Amniotic epithelial cell (primary cell): ENCODE results near the gene POLD4.

Experiments
- DNase-seq: peaks from one replicate; pipeline ENCODE4 v3.0.0-alpha.2; 2010; ENCODE audit warnings: low read depth

The POLD4 gene

GRCh38 chr11:67371189-67371910 is 18.0 kb upstream of the POLD4 start:
- DNase-seq, result peak; percentile 43

- peak; percentile 61 for DNase-seq
These were observed 17.2 kb upstream of the POLD4 start for GRCh38 chr11:67370351-67371076.

- DNase-seq, result peak; percentile 89
These were observed 16.5 kb upstream of the POLD4 start for GRCh38 chr11:67369801-67370284.

- no peak for DNase-seq
These were observed 15.9 kb upstream of the POLD4 start for GRCh38 chr11:67369275-67369674.

GRCh38 chr11:67368621-67369020 is 15.3 kb upstream of the POLD4 start:
- DNase-seq, result no peak

GRCh38 chr11:67367761-67368227 is 14.4 kb upstream of the POLD4 start:
- no peak for DNase-seq

GRCh38 chr11:67366961-67367760 is 13.8 kb upstream of the POLD4 start:
- DNase-seq, result peak; percentile 65

- peak; percentile 75 for DNase-seq
These were observed 13.2 kb upstream of the POLD4 start for GRCh38 chr11:67366546-67366945.

GRCh38 chr11:67365736-67366444 is 12.5 kb upstream of the POLD4 start:
- DNase-seq, result no peak

- no peak for DNase-seq
These were observed 11.7 kb upstream of the POLD4 start for GRCh38 chr11:67364783-67365722.

GRCh38 chr11:67364169-67364568 is 10.8 kb upstream of the POLD4 start:
- no peak for DNase-seq

- peak; percentile 72 for DNase-seq
These were observed 4.7 kb upstream of the POLD4 start for GRCh38 chr11:67357831-67358670.

- peak; percentile 77 for DNase-seq
These were observed 3.7 kb upstream of the POLD4 start for GRCh38 chr11:67356864-67357561.

- no peak for DNase-seq
These were observed 3.1 kb upstream of the POLD4 start for GRCh38 chr11:67356387-67356863.

GRCh38 chr11:67355794-67356386 is 2.5 kb upstream of the POLD4 start:
- no peak for DNase-seq

- no peak for DNase-seq
These were observed 1.9 kb upstream of the POLD4 start for GRCh38 chr11:67355023-67355793.
